COLO668 (cell line): ENCODE measurements around the gene HS6ST2.
"Not testable (repeated sequence)": the region's sequence is repeated elsewhere in the genome, so short reads cannot be mapped to it uniquely, and the experiment has no call there.

Source experiments
- DNase-seq: peaks from one replicate; lab custom pipeline; 2025; ENCODE audit not compliant: unreplicated experiment; lab: John Stamatoyannopoulos, UW

HS6ST2 gene

GRCh38 chrX:132958091-132958703 lies at the start of gene HS6ST2:
HS6ST2 (minus strand) TSS chrX:132958629.
- DNase-seq = peak; percentile 59

GRCh38 chrX:133007458-133007857 lies 49.0 kb upstream of the HS6ST2 start:
- DNase-seq = no peak

GRCh38 chrX:133005616-133006015 lies 47.2 kb upstream of the HS6ST2 start:
- no peak for DNase-seq

GRCh38 chrX:133005042-133005441 lies 46.6 kb upstream of the HS6ST2 start:
- peak; percentile 6 for DNase-seq

GRCh38 chrX:132999209-132999608 lies 40.8 kb upstream of the HS6ST2 start:
- no peak for DNase-seq

- no peak for DNase-seq
These were observed 32.4 kb upstream of the HS6ST2 start for GRCh38 chrX:132990835-132991234.

GRCh38 chrX:132986556-132986955 lies 28.1 kb upstream of the HS6ST2 start:
- no peak for DNase-seq

- no peak for DNase-seq
These were observed 25.7 kb upstream of the HS6ST2 start for GRCh38 chrX:132984058-132984650.

- no peak for DNase-seq
These were observed 25.1 kb upstream of the HS6ST2 start for GRCh38 chrX:132983496-132983895.

GRCh38 chrX:132980035-132980434 lies 21.6 kb upstream of the HS6ST2 start:
- not testable (repeated sequence) for DNase-seq

- DNase-seq = peak; percentile 11
These were observed 10.0 kb upstream of the HS6ST2 start for GRCh38 chrX:132968296-132968949.

- peak; percentile 3 for DNase-seq
These were observed 8.6 kb upstream of the HS6ST2 start for GRCh38 chrX:132967049-132967448.

- no peak for DNase-seq
These were observed 7.0 kb upstream of the HS6ST2 start for GRCh38 chrX:132965461-132965860.

GRCh38 chrX:132961511-132961910 lies 3.1 kb upstream of the HS6ST2 start:
- DNase-seq = no peak

GRCh38 chrX:132957211-132958090 lies 978 bp downstream of the HS6ST2 start:
- peak; percentile 41 for DNase-seq

GRCh38 chrX:132956421-132957210 lies 1.8 kb downstream of the HS6ST2 start:
- DNase-seq = peak; percentile 44

- no peak for DNase-seq
These were observed 2.7 kb downstream of the HS6ST2 start for GRCh38 chrX:132955690-132956089.

GRCh38 chrX:132954323-132954722 lies 4.1 kb downstream of the HS6ST2 start:
- no peak for DNase-seq

- no peak for DNase-seq
These were observed 5.1 kb downstream of the HS6ST2 start for GRCh38 chrX:132953354-132953753.

- peak; percentile 6 for DNase-seq
These were observed 9.7 kb downstream of the HS6ST2 start for GRCh38 chrX:132948648-132949260.
